Upper lobe of right lung (tissue), 1 donor: Measurements from ENCODE around the gene FUT8. TPM values are rescaled to one million over a fixed set of nuclear protein-coding genes. Genes with fewer than 3 reads are reported as not detected.

Source experiments
- ATAC-seq: fragments of 200-7000 bp; cut with Tn5 transposase; one replicate; pipeline ENCODE4 v1.9.1; 2020; ENCODE audit warnings: mild to moderate bottlenecking, moderate library complexity
- DNase-seq: peaks from one replicate; pipeline ENCODE4 v3.0.0-alpha.2; 2020
- H3K27ac ChIP-seq: fragments of 200-600 bp; one replicate; pipeline ENCODE4 v1.8.0; 2022
- H3K27me3 ChIP-seq: fragments of 200-600 bp; one replicate; pipeline ENCODE4 v1.8.0; 2022; ENCODE audit warnings: mild to moderate bottlenecking
- H3K36me3 ChIP-seq: fragments of 200-600 bp; one replicate; pipeline ENCODE4 v1.8.0; 2022
- H3K4me1 ChIP-seq: fragments of 200-600 bp; one replicate; pipeline ENCODE4 v1.8.0; 2022
- H3K4me3 ChIP-seq: fragments of 200-600 bp; one replicate; pipeline ENCODE4 v1.8.0; 2022; ENCODE audit warnings: mild to moderate bottlenecking
- H3K9me3 ChIP-seq: fragments of 200-600 bp; one replicate; pipeline ENCODE4 v1.8.0; 2022
- intact Hi-C: fragments of 100-400 bp; cut with DNase I; formaldehyde crosslinking; loops from one replicate; pipeline ENCODE4 v1.11.0; 2022
- total RNA-seq: library from RNA; stranded (reverse); fragmentation: NEBNext Ultra II Directional; extraction: Animal tissue kit (Norgen Biotek cat#: 25700); gene quantifications from one replicate; pipeline ENCODE4 v1.2.1, GENCODE V29; 2021
- TF ChIP-seq, protein P1 (sequence below): fragments of 200-600 bp; IDR thresholded peaks from one replicate; pipeline ENCODE4 v1.8.0; 2022; ENCODE audit warnings: antibody characterized with exemption
- donor health status: DM: no; HTN: yes; CAD: no; lungs with severe emphysema.

FUT8 gene
- total RNA-seq, 1 donor from 2014 or later: 31.8 TPM

DNA sequence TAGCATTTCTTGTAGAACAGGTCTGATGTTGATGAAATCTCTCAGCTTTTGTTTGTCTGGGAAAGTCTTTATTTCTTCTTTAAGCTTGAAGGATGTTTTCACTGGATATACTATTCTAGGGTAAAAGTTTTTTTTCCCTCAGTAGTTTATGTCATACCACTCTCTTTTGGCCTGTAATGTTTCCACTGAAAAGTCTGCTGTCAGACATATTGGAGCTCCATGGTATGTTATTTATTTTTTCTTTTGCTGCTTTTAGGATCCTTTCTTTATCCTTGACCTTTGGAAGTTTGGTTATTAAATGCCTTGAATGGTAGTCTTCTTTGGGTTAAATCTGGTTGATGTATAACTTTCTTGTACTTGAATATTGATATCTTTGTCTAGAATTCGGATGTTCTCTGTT, 306.1 kb downstream of the FUT8 start:
- intact Hi-C loops: no loop called here
- Histone ChIP-seq H3K36me3 (no peaks in the 10 kb centered on the region), H3K27ac (no peak overlapping the region), H3K4me3 (no peak overlapping the region), H3K9me3 (peaks cover 5% of the 10 kb centered on the region), H3K27me3 (no peaks in the 10 kb centered on the region), H3K4me1 (no peaks in the 10 kb centered on the region)
- no peak for ATAC-seq
- no peak for DNase-seq
- TF ChIP-seq, protein P1, sequence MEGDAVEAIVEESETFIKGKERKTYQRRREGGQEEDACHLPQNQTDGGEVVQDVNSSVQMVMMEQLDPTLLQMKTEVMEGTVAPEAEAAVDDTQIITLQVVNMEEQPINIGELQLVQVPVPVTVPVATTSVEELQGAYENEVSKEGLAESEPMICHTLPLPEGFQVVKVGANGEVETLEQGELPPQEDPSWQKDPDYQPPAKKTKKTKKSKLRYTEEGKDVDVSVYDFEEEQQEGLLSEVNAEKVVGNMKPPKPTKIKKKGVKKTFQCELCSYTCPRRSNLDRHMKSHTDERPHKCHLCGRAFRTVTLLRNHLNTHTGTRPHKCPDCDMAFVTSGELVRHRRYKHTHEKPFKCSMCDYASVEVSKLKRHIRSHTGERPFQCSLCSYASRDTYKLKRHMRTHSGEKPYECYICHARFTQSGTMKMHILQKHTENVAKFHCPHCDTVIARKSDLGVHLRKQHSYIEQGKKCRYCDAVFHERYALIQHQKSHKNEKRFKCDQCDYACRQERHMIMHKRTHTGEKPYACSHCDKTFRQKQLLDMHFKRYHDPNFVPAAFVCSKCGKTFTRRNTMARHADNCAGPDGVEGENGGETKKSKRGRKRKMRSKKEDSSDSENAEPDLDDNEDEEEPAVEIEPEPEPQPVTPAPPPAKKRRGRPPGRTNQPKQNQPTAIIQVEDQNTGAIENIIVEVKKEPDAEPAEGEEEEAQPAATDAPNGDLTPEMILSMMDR: no peak

DNA sequence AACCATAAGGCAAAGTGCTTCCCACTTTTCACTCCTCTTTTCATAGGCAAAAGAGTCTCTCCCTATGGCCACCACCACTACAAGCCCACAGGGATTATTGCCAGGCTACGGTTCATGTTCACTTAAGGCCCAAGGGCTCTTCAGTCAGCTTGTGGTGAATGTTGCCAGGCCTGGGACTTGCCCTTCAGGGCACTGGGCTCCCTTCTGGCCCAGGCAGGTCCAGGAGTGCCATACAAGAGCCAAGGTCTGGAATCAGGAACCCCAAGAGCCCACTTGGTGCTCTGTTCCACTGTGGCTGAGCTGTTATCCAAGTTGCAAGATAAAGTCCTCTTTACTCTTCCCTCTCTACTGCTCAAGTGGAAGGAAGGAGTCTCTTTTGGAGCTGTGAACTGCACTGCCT, 307.6 kb downstream of the FUT8 start:
- ATAC-seq (no peak), DNase-seq (no peak)
- Histone ChIP-seq H3K27me3 (no peaks in the 10 kb centered on the region), H3K4me1 (no peaks in the 10 kb centered on the region), H3K27ac (no peak overlapping the region), H3K4me3 (no peak overlapping the region), H3K36me3 (peaks cover 5% of the 10 kb centered on the region), H3K9me3 (no peaks in the 10 kb centered on the region)
- intact Hi-C loops: no loop called here
- TF ChIP-seq, protein P1: no peak

DNA sequence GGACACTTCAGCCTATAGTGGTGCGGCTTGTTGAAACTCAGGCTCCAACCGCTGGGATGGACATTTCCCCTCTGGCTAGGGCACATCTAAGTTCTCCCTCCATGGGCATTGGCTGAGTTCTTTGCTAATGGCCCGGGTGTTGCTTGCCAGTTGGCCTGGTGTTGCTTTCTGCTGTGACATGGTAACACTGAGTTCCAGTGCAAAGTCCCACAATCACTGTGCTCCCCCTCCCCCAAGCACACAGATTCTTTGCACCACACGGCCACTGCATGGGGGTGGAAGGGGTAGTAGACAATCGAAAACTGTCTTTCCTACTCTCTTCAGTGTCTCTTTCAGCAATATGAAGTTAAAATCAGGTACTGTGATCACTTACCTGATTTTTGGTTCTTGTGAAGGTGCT, 308.2 kb downstream of the FUT8 start:
- intact Hi-C loops: no loop called here
- no peak overlapping the region for H3K4me3 ChIP-seq
- TF ChIP-seq, protein P1: no peak

DNA sequence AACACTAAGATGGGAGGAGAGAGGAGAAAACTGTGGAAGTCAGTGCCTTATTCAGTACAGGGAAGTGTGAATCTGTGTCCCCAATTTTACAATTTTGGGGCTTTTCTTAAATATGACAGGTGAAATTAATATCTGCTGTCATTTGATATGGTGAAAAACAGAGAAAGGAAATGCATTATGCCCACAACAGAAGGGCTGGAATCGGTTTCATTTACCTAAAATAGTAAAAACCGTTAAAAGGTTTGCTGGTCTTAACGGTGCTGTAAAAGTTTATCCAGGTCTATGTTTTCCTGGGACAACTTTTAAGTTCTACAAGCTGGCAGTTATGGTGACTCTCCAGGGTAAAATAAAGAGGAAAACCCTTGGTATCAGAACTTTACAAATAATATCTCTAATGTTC, 310.8 kb downstream of the FUT8 start:
- no peak for ATAC-seq
- peaks cover 8% of the 10 kb centered on the region for H3K36me3 ChIP-seq
- TF ChIP-seq, protein P1: no peak
- H3K27ac ChIP-seq: no peak overlapping the region
- intact Hi-C loops: no loop called here
- H3K27me3 ChIP-seq: no peaks in the 10 kb centered on the region
- no peaks in the 10 kb centered on the region for H3K4me1 ChIP-seq
- DNase-seq: no peak
- no peaks in the 10 kb centered on the region for H3K9me3 ChIP-seq
- no peak overlapping the region for H3K4me3 ChIP-seq

More for the DNA sequence above, 308.2 kb downstream of the FUT8 start:
- no peak overlapping the region for H3K27ac ChIP-seq
- H3K36me3 ChIP-seq: peaks cover 8% of the 10 kb centered on the region
- no peaks in the 10 kb centered on the region for H3K4me1 ChIP-seq
- ATAC-seq (no peak), DNase-seq (no peak)
- H3K27me3 ChIP-seq: no peaks in the 10 kb centered on the region
- H3K9me3 ChIP-seq: no peaks in the 10 kb centered on the region

DNA sequence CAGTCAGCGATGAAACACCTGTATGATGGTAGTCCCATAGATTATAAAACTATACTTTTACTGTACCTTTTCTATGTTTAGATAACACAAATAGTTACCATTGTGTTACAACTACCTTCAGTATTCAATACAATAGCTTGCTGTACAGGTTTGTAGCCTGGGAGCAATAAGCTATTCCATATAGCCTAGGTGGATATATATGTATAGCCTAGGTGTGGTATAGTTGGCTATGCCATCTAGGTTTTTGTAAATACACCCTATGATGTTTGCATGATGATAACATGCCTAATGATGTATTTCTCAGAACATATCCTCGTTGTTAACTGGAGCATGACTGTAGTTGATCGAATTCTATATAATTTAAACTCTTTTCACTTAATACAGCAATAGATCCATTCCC, 316.1 kb downstream of the FUT8 start:
- TF ChIP-seq, protein P1: no peak
- Histone ChIP-seq H3K27me3 (no peaks in the 10 kb centered on the region), H3K4me3 (no peak overlapping the region), H3K9me3 (no peaks in the 10 kb centered on the region), H3K4me1 (no peaks in the 10 kb centered on the region), H3K27ac (no peak overlapping the region), H3K36me3 (peaks cover 14% of the 10 kb centered on the region)
- DNase-seq (no peak), ATAC-seq (no peak)
- intact Hi-C loops: no loop called here

DNA sequence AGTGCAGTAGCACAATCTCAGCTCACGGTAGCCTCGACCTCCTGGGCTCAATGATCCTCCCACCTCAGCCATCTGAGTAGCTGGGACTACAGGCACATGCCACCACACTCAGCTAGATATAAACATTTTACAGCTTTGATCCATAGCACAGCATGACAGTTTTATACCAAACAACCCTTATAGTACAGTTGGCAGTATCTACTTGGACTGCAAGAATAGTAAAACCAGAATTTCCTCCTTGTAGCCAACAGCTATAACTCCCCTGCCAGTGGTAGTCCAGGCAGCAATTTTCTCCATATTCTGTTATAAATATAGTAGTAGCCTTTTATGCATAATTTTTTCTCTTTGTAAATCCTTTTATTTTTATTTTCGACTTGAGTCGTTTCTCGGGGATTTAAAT, 317.0 kb downstream of the FUT8 start:
- no peak for ATAC-seq
- intact Hi-C loops: no loop called here

More for the DNA sequence above, 317.0 kb downstream of the FUT8 start:
- no peaks in the 10 kb centered on the region for H3K4me1 ChIP-seq
- H3K4me3 ChIP-seq: no peak overlapping the region
- H3K27me3 ChIP-seq: no peaks in the 10 kb centered on the region
- H3K9me3 ChIP-seq: no peaks in the 10 kb centered on the region
- no peak for DNase-seq
- TF ChIP-seq, protein P1: no peak
- H3K27ac ChIP-seq: no peak overlapping the region
- H3K36me3 ChIP-seq: peaks cover 19% of the 10 kb centered on the region
